Dedifferentiated amniotic fluid mesenchymal stem cell (primary cell): Measurements from ENCODE around the gene ANO7.

Source experiments
- DNase-seq: peaks from one replicate; pipeline ENCODE4 v3.0.0-alpha.2; 2016; ENCODE audit errors: extremely low spot score

ANO7 gene

GRCh38 chr2:241273210-241274020 is 84.9 kb downstream of the ANO7 start:
- DNase-seq = no peak

GRCh38 chr2:241274127-241274526 is 85.7 kb downstream of the ANO7 start:
- DNase-seq = no peak
